GM12875 (cell line): ENCODE results near the gene NRBF2.

ENCODE experiments used
- H3K4me3 ChIP-seq: one replicate; pipeline ENCODE4 v1.5.1; 2011; ENCODE audit warnings: low read depth, low read length, control low read depth
- TF ChIP-seq, protein P1 (sequence below): IDR thresholded peaks from 2 replicates; pipeline ENCODE4 v1.5.1; 2011; ENCODE audit warnings: low read depth, mild to moderate bottlenecking, control low read depth, inconsistent platforms, low read length, moderate library complexity, borderline replicate concordance; ENCODE audit not compliant: insufficient read depth

NRBF2 gene

DNA sequence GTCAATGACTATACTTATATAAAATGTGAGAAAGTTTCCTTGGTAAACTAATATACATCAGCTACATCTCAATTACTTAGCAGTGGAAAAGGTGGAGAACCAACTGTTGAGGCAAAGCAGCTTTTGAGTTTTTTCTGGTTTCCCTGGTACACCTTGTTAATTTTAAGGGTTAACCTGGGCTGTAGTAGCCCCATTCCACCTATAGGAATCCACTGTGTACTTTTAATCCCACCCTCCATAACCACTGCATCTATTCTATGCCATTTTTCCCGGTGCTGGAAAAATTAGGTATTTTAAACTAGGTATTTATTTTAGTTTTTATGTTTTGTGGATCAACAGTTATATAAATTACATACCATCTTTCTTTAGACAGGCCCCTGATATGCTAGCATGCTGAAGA is 42.4 kb downstream of the NRBF2 start:
- TF ChIP-seq, protein P1, sequence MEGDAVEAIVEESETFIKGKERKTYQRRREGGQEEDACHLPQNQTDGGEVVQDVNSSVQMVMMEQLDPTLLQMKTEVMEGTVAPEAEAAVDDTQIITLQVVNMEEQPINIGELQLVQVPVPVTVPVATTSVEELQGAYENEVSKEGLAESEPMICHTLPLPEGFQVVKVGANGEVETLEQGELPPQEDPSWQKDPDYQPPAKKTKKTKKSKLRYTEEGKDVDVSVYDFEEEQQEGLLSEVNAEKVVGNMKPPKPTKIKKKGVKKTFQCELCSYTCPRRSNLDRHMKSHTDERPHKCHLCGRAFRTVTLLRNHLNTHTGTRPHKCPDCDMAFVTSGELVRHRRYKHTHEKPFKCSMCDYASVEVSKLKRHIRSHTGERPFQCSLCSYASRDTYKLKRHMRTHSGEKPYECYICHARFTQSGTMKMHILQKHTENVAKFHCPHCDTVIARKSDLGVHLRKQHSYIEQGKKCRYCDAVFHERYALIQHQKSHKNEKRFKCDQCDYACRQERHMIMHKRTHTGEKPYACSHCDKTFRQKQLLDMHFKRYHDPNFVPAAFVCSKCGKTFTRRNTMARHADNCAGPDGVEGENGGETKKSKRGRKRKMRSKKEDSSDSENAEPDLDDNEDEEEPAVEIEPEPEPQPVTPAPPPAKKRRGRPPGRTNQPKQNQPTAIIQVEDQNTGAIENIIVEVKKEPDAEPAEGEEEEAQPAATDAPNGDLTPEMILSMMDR = no peak

DNA sequence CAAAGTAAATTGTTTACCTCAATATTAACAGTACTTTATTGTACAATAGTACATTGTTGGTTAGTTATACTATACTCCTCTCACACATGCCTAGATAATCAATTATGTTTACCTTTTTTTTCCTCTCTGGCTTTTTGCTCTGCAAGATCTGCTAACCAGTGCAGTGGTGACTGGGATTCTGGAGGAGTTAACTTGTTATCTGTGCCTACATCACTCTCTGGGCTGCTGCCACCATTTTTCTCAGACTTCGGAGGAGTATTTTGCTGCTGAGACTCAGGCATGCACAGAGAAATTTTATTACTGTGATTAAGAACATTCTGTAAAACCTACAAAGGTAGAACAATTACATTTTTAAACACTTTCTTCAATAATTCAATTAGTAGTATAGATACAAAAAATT is 59.7 kb downstream of the NRBF2 start:
- TF ChIP-seq, protein P1 = no peak

More for the DNA sequence above, 42.4 kb downstream of the NRBF2 start:
- H3K4me3 ChIP-seq = no peak overlapping the region

DNA sequence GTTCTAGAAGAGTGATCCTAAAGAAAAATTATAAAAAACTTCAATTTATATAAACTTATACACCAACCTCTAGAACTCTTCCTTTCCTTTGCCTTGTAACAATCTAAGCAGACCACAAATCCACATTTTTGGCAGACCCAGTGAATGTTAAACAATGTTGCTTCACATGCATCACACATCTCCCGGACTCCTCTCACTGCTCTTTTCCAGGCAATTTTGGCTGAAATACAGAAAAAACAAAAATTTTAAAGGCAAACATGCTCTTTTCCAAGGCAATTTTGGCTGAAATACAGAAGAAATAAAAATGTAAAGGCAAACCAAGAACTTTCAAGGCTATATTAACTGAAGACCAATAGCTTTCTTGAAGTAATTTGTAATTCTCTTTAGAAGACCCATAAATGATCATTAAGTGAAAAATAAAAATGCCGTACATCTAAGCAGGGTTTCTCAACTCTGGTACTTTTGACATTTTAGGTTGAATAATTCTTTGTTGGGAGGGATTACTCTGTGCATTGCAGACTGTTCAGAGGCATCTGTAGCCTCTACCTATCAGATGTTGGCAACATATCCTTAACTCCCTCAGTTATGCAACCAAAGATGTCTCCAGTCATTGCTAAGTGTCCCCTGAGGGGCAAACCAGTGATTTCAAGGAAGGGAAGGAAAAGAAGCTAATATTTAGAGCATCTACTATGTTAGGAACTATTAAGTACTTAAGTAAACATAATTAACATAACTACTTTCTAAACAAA is 64.4 kb downstream of the NRBF2 start:
- TF ChIP-seq, protein P1 = no peak
- H3K4me3 ChIP-seq = no peak overlapping the region

More for the DNA sequence above, 59.7 kb downstream of the NRBF2 start:
- H3K4me3 ChIP-seq = no peak overlapping the region

DNA sequence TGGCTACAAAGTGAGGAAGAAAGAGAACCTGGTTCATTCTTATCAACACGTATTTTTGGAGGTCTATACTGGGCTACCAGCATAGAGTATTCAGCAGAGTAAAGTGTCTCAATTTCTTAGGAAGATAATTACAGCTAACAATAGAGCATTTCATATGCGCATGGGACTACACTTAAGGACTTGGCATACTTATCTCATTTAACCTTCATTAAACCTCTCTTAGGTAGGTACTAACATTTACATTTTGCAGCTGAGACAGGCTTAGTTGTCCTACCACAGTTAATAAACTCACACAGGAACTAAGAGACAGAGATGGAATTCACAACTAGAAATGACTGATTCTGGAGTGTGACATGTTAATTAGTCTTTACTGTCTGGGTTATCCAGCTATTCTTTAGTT is 66.6 kb downstream of the NRBF2 start:
- TF ChIP-seq, protein P1 = no peak

DNA sequence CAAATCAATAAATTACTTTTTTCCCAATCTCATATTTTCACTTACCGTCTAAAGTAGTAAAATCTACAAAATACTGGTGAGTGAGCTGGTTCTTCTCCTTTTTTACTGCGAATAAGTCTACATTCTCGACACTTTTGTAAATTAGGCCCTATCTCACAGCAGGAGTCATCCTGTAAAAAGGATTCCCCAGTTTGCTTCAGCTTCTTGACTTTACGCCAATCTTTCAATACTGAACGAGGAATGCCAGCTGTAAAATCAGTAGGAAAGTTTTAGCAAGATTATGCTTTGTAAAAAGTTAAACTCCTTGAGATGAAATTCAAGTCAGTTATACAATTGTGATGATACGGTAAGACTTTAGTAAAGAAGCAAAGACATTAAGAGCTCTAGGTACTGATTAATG is 67.3 kb downstream of the NRBF2 start:
- no peak overlapping the region for H3K4me3 ChIP-seq
- TF ChIP-seq, protein P1 = no peak

More for the DNA sequence above, 66.6 kb downstream of the NRBF2 start:
- H3K4me3 ChIP-seq = no peak overlapping the region

DNA sequence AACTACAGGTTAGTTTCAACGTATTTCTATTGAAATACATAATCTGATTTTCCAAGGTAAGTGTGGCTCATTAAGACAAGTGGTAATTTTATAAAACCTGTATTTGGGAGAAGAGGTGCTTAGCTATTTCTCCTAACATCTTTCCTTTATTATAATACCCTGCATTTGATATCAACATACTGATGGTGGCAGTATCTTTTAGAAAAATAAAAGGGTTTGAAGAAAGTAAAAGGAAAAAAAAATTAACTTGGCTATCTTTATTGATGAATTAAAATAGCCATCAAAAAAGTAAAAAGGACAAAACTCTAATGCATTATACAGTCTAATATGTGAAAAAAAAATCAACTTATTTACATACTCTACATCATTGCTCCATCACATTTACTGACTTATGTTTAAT is 68.0 kb downstream of the NRBF2 start:
- no peak overlapping the region for H3K4me3 ChIP-seq
- TF ChIP-seq, protein P1 = no peak
